NCI-H1048 (cell line): ENCODE data around the gene PLPPR3.

Experiments
- DNase-seq: peaks from one replicate; lab custom pipeline; 2025; lab: John Stamatoyannopoulos, UW

PLPPR3 gene, protein sequence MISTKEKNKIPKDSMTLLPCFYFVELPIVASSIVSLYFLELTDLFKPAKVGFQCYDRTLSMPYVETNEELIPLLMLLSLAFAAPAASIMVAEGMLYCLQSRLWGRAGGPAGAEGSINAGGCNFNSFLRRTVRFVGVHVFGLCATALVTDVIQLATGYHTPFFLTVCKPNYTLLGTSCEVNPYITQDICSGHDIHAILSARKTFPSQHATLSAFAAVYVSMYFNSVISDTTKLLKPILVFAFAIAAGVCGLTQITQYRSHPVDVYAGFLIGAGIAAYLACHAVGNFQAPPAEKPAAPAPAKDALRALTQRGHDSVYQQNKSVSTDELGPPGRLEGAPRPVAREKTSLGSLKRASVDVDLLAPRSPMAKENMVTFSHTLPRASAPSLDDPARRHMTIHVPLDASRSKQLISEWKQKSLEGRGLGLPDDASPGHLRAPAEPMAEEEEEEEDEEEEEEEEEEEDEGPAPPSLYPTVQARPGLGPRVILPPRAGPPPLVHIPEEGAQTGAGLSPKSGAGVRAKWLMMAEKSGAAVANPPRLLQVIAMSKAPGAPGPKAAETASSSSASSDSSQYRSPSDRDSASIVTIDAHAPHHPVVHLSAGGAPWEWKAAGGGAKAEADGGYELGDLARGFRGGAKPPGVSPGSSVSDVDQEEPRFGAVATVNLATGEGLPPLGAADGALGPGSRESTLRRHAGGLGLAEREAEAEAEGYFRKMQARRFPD

DNA sequence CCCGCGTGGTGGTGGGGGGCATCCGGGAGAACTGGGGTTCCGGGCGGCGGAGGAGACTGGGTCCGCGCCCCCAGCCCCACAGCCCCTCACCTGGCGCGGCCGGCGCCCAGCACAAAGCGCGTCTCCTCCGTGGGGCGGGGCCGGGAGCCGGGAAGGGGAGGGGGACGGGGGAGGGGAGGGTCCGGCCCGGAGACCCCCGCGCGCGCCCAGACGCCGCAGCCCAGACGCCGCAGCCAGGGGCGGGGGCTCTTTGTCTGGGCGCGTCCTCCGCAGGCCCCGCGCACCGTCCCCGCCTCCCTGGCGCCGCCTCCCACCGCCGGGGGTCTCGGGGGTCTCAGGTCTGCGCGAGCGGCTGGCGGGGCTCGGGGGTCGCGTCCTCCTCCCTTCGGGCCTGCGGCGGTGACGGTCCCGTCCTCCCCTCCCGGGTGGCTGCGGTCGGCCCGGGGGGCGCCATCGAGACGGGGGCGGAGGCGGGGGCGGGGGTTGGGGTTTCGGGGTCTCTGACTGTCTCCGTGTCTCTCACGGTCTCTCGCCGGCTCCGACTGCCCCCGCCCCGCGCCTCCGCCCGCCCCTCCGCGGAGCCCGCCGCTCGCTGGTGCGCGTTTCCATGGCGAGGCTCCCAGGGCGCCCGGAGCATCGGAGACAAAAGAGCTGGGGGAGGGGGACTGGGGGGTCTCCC is at the start of gene PLPPR3:
Gene PLPPR3, minus strand, starts transcription at position 131 of the 679 bp plus-strand sequence. CDS start 396 bp downstream, outside the sequence.
- DNase-seq: no peak

- no peak for DNase-seq
Measured at GRCh38 chr19:870963-871401, 49.2 kb upstream of the PLPPR3 start.

- DNase-seq: no peak
Measured at GRCh38 chr19:870314-870713, 48.6 kb upstream of the PLPPR3 start.

GRCh38 chr19:869245-870177 is 47.8 kb upstream of the PLPPR3 start:
- no peak for DNase-seq

DNA sequence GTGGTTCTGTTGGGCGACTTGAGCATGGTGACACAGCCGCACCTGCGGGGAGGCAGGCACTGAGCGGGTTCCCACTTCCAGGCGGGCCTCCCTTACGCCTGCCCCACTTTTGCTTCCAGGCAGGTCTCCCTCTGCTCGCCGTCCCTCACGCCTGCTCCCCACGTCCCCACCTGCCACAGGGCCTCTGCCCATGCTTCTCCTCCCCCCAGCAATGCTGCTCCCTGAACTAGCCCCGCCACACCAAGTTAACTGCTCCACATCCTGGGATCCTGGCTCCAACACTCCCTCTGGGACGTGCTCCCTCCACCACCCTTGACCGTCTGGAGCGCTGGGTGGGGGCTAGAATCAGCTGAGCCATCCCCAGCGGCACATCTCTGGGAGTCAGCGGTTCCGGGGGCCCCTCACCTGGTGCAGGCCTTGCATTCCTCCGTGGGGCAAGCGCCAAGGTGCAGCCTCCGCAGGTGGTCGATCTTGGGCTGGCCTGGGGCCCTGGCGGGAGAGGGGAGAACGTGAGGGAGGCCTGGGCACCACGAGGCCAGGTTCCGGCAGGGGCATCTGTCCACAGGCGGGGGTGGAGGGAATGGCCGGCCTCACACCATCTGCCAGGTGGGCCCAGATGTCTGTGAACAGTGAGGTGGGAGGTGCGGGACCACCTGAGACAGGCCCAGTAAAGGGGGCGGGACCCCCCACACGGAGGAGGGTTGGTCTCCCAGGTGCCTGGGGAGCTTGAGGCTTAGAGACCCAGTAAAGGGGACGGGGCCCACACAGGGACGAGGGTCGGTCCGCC is 46.9 kb upstream of the PLPPR3 start:
- no peak for DNase-seq

GRCh38 chr19:867855-868457 is 46.2 kb upstream of the PLPPR3 start:
- no peak for DNase-seq

DNA sequence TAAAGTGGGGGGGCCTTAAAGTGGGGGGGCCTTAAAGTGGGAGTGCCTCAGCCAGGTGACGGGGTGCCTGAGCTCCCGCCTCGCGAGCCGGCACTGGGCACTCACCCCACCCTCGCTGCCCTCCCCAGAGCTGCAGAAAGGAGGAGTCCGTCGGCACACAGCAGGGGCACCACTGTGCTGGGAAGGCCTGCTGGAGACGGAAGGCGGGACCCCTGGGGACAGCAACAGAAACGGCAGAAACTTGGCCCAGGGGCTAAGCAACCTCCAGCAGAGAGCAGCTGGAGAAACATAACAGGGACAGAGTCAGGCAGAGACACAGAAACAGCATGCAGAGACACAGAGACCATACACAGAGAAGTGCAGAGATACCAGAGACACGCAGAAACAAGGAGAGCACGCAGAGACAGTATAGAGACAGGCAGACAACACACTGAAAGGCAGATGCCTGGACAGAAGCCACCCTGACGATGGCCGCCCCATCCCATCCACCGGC is 45.6 kb upstream of the PLPPR3 start:
- no peak for DNase-seq

GRCh38 chr19:866769-867300 is 45.1 kb upstream of the PLPPR3 start:
- DNase-seq: no peak

DNA sequence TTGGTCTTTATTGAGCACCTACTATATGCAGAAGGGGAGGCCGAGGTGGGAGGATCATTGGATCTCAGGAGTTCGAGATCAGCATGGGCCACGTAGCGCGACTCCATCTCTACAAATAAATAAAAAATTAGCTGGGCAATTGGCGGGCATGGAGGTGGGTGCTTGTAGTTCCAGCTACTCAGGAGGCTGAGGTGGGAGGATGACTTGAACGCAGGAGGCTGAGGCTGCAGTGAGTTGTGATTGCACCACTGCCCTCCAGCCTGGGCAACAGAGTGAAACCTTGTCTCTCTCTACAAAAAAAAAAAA is 41.5 kb upstream of the PLPPR3 start:
- no peak for DNase-seq

- DNase-seq: peak; percentile 48
Measured at GRCh38 chr19:862581-863314, 41.0 kb upstream of the PLPPR3 start.

DNA sequence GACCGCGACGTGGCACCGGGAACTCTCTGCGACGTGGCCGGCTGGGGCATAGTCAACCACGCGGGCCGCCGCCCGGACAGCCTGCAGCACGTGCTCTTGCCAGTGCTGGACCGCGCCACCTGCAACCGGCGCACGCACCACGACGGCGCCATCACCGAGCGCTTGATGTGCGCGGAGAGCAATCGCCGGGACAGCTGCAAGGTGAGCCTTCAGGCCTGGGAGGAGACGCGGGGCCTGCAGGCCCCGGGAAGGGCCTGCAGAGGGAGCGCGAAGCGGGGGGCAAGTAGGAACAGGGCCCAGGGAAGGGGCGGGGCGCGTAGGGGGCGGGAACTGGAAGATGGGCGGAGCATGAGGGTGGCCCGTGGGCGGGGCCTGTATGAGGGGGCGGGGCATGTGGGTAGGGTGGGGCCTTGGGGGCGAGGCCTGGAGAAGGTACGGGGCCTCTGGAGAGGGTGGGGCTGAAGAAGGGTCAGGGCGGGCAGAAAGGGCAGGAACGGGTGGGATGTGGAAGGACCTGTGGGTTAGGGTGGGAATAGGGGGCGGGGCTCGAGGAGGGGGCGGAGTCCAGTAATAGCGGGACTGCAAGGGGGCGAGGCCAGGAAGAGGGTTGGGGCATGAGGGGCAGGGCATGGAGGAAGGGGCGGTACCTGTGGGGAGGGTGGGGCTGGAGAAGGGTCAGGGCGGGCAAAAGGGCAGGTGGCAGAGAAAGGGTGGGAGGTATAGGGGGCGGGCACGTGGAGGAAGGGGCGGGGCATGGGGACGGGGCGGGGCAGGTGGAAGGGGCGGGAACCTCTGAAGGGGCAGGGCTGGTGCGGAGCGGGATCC is 40.2 kb upstream of the PLPPR3 start:
- DNase-seq: peak; percentile 46

DNA sequence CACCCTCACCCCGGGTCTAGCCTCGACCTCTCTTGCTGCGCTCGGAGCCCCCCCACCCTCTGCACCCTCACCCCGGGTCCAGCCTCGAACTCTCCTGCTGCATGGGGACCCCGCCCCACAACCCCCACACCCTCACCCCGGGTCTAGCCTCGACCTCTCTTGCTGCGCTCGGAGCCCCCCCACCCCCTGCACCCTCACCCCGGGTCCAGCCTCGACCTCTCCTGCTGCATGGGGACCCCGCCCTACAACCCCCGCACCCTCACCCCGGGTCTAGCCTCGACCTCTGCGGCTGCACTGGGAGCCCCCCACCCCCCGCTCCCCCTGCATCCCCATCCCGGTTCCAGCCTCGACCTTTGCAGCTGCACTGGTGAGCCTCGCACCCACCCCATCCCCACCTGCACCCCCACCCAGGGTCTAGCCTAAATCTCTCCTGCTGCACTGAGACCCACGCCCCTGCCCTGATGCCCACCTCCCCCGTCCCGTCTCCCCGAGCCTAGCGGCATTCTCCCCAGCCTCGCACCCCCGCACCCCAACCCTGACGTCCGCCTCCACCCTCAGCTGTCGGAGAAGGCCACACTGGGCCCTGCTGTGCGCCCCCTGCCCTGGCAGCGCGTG is 39.5 kb upstream of the PLPPR3 start:
- DNase-seq: no peak

GRCh38 chr19:858868-859843 is 37.4 kb upstream of the PLPPR3 start, which contains the start of gene CFD:
Gene CFD, plus strand, starts transcription at chr19:859664. Its CDS starts 26 bp downstream, at chr19:859690.
- no peak for DNase-seq

- DNase-seq: no peak
Measured at GRCh38 chr19:858284-858683, 36.5 kb upstream of the PLPPR3 start.

- DNase-seq: no peak
Measured at GRCh38 chr19:855566-856120, 33.9 kb upstream of the PLPPR3 start.

DNA sequence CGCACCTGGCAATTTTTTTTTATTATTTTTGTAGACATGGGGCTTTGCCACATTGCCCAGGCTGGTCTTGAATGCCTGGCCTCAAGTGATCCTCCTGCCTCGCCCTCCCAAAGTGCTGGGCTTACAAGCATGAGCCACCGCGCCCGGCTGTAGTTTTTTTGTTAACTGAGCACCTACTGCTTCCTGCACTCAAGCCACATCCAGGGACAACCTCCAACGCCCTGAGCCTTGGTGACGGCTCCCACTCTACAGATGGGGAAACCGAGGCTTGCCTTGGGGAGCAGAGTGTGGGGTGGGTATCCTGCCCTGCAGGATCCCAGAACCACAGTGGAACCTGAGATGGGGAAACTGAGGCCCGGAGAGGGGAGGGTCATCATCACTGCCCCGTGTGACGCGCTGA is 33.4 kb upstream of the PLPPR3 start:
- DNase-seq: no peak
